ENCODE results near the gene AMPH.

AMPH gene

GRCh38 chr7:38539477-38540081 is 91.6 kb downstream of the AMPH start:
- Histone ChIP-seq H3K27me3 (ENCODE audit: control insufficient read depth in 1 of 2, insufficient read depth in 2 of 2, low read length in 2 of 2) (no peaks in the 10 kb centered on the region), H3K4me3 (ENCODE audit: low read length in 2 of 2) (no peak overlapping the region), H3K36me3 (ENCODE audit: control insufficient read depth in 2 of 2, insufficient read depth in 2 of 2, low read length in 2 of 2) (no peaks in the 10 kb centered on the region), H3K27ac (ENCODE audit: low read length) (no peak overlapping the region), H3K9ac (ENCODE audit: low read length in 2 of 2) (no peak overlapping the region), H3K9me3 (ENCODE audit: control insufficient read depth in 2 of 2, low read length in 2 of 2) (no peaks in the 10 kb centered on the region), H3K4me1 (ENCODE audit: control insufficient read depth, insufficient read depth, low read length) (no peaks in the 10 kb centered on the region)

GRCh38 chr7:38535073-38535472 is 96.1 kb downstream of the AMPH start:
- Histone ChIP-seq H3K27me3 (ENCODE audit: control insufficient read depth in 1 of 2, insufficient read depth in 2 of 2, low read length in 2 of 2) (no peaks in the 10 kb centered on the region), H3K9ac (ENCODE audit: low read length in 2 of 2) (no peak overlapping the region), H3K36me3 (ENCODE audit: control insufficient read depth in 2 of 2, insufficient read depth in 2 of 2, low read length in 2 of 2) (no peaks in the 10 kb centered on the region), H3K27ac (ENCODE audit: low read length) (no peak overlapping the region), H3K4me1 (ENCODE audit: control insufficient read depth, insufficient read depth, low read length) (no peaks in the 10 kb centered on the region), H3K4me3 (ENCODE audit: low read length in 2 of 2) (no peak overlapping the region), H3K9me3 (ENCODE audit: control insufficient read depth in 2 of 2, low read length in 2 of 2) (no peaks in the 10 kb centered on the region)

GRCh38 chr7:38525857-38526256 is 105.3 kb downstream of the AMPH start:
- no peak overlapping the region for H3K4me3 ChIP-seq (ENCODE audit: low read length in 2 of 2)
- H3K27me3 ChIP-seq (ENCODE audit: control insufficient read depth in 1 of 2, insufficient read depth in 2 of 2, low read length in 2 of 2) = no peaks in the 10 kb centered on the region
- H3K9me3 ChIP-seq (ENCODE audit: control insufficient read depth in 2 of 2, low read length in 2 of 2) = no peaks in the 10 kb centered on the region
- H3K4me1 ChIP-seq (ENCODE audit: control insufficient read depth, insufficient read depth, low read length) = no peaks in the 10 kb centered on the region
- H3K9ac ChIP-seq (ENCODE audit: low read length in 2 of 2) = no peak overlapping the region
- H3K27ac ChIP-seq (ENCODE audit: low read length) = no peak overlapping the region
- no peaks in the 10 kb centered on the region for H3K36me3 ChIP-seq (ENCODE audit: control insufficient read depth in 2 of 2, insufficient read depth in 2 of 2, low read length in 2 of 2)

GRCh38 chr7:38524786-38525185 is 106.4 kb downstream of the AMPH start:
- no peak overlapping the region for H3K9ac ChIP-seq (ENCODE audit: low read length in 2 of 2)
- H3K4me3 ChIP-seq (ENCODE audit: low read length in 2 of 2) = no peak overlapping the region
- no peaks in the 10 kb centered on the region for H3K4me1 ChIP-seq (ENCODE audit: control insufficient read depth, insufficient read depth, low read length)
- H3K27me3 ChIP-seq (ENCODE audit: control insufficient read depth in 1 of 2, insufficient read depth in 2 of 2, low read length in 2 of 2) = no peaks in the 10 kb centered on the region
- no peaks in the 10 kb centered on the region for H3K36me3 ChIP-seq (ENCODE audit: control insufficient read depth in 2 of 2, insufficient read depth in 2 of 2, low read length in 2 of 2)
- no peaks in the 10 kb centered on the region for H3K9me3 ChIP-seq (ENCODE audit: control insufficient read depth in 2 of 2, low read length in 2 of 2)
- H3K27ac ChIP-seq (ENCODE audit: low read length) = no peak overlapping the region

- Histone ChIP-seq H3K9me3 (ENCODE audit: control insufficient read depth in 2 of 2, low read length in 2 of 2) (peaks cover 2 to 8% of the 10 kb centered on the region in 2 donors), H3K4me1 (ENCODE audit: control insufficient read depth, insufficient read depth, low read length) (no peaks in the 10 kb centered on the region), H3K4me3 (ENCODE audit: low read length in 2 of 2) (no peak overlapping the region), H3K27me3 (ENCODE audit: control insufficient read depth in 1 of 2, insufficient read depth in 2 of 2, low read length in 2 of 2) (no peaks in the 10 kb centered on the region), H3K36me3 (ENCODE audit: control insufficient read depth in 2 of 2, insufficient read depth in 2 of 2, low read length in 2 of 2) (no peaks in the 10 kb centered on the region), H3K9ac (ENCODE audit: low read length in 2 of 2) (no peak overlapping the region), H3K27ac (ENCODE audit: low read length) (no peak overlapping the region)
Observed at GRCh38 chr7:38520741-38521140, 110.4 kb downstream of the AMPH start.

GRCh38 chr7:38518541-38518940 is 112.6 kb downstream of the AMPH start:
- Histone ChIP-seq H3K36me3 (ENCODE audit: control insufficient read depth in 2 of 2, insufficient read depth in 2 of 2, low read length in 2 of 2) (no peaks in the 10 kb centered on the region), H3K4me1 (ENCODE audit: control insufficient read depth, insufficient read depth, low read length) (no peaks in the 10 kb centered on the region), H3K9me3 (ENCODE audit: control insufficient read depth in 2 of 2, low read length in 2 of 2) (peaks cover 2 to 8% of the 10 kb centered on the region in 2 donors), H3K9ac (ENCODE audit: low read length in 2 of 2) (no peak overlapping the region), H3K27me3 (ENCODE audit: control insufficient read depth in 1 of 2, insufficient read depth in 2 of 2, low read length in 2 of 2) (no peaks in the 10 kb centered on the region), H3K4me3 (ENCODE audit: low read length in 2 of 2) (no peak overlapping the region), H3K27ac (ENCODE audit: low read length) (no peak overlapping the region)

GRCh38 chr7:38512704-38513103 is 118.5 kb downstream of the AMPH start:
- Histone ChIP-seq H3K27me3 (ENCODE audit: control insufficient read depth in 1 of 2, insufficient read depth in 2 of 2, low read length in 2 of 2) (no peaks in the 10 kb centered on the region), H3K4me3 (ENCODE audit: low read length in 2 of 2) (no peak overlapping the region), H3K4me1 (ENCODE audit: control insufficient read depth, insufficient read depth, low read length) (no peaks in the 10 kb centered on the region), H3K36me3 (ENCODE audit: control insufficient read depth in 2 of 2, insufficient read depth in 2 of 2, low read length in 2 of 2) (no peaks in the 10 kb centered on the region), H3K27ac (ENCODE audit: low read length) (no peak overlapping the region), H3K9me3 (ENCODE audit: control insufficient read depth in 2 of 2, low read length in 2 of 2) (peaks cover 0 to 8% of the 10 kb centered on the region in 2 donors), H3K9ac (ENCODE audit: low read length in 2 of 2) (no peak overlapping the region)

- H3K27ac ChIP-seq (ENCODE audit: low read length) = no peak overlapping the region
- H3K36me3 ChIP-seq (ENCODE audit: control insufficient read depth in 2 of 2, insufficient read depth in 2 of 2, low read length in 2 of 2) = no peaks in the 10 kb centered on the region
- no peak overlapping the region for H3K9ac ChIP-seq (ENCODE audit: low read length in 2 of 2)
- peaks cover 0 to 8% of the 10 kb centered on the region in 2 donors for H3K9me3 ChIP-seq (ENCODE audit: control insufficient read depth in 2 of 2, low read length in 2 of 2)
- H3K4me3 ChIP-seq (ENCODE audit: low read length in 2 of 2) = no peak overlapping the region
- H3K4me1 ChIP-seq (ENCODE audit: control insufficient read depth, insufficient read depth, low read length) = no peaks in the 10 kb centered on the region
- no peaks in the 10 kb centered on the region for H3K27me3 ChIP-seq (ENCODE audit: control insufficient read depth in 1 of 2, insufficient read depth in 2 of 2, low read length in 2 of 2)
Observed at GRCh38 chr7:38512291-38512690, 118.9 kb downstream of the AMPH start.

- Histone ChIP-seq H3K9ac (ENCODE audit: low read length in 2 of 2) (no peak overlapping the region), H3K4me3 (ENCODE audit: low read length in 2 of 2) (no peak overlapping the region), H3K9me3 (ENCODE audit: control insufficient read depth in 2 of 2, low read length in 2 of 2) (no peaks in the 10 kb centered on the region), H3K27ac (ENCODE audit: low read length) (no peak overlapping the region), H3K4me1 (ENCODE audit: control insufficient read depth, insufficient read depth, low read length) (no peaks in the 10 kb centered on the region), H3K36me3 (ENCODE audit: control insufficient read depth in 2 of 2, insufficient read depth in 2 of 2, low read length in 2 of 2) (no peaks in the 10 kb centered on the region), H3K27me3 (ENCODE audit: control insufficient read depth in 1 of 2, insufficient read depth in 2 of 2, low read length in 2 of 2) (no peaks in the 10 kb centered on the region)
Observed at GRCh38 chr7:38507384-38507783, 123.8 kb downstream of the AMPH start.

- H3K36me3 ChIP-seq (ENCODE audit: control insufficient read depth in 2 of 2, insufficient read depth in 2 of 2, low read length in 2 of 2) = no peaks in the 10 kb centered on the region
- H3K27me3 ChIP-seq (ENCODE audit: control insufficient read depth in 1 of 2, insufficient read depth in 2 of 2, low read length in 2 of 2) = no peaks in the 10 kb centered on the region
- no peak overlapping the region for H3K27ac ChIP-seq (ENCODE audit: low read length)
Observed at GRCh38 chr7:38506756-38507155, 124.4 kb downstream of the AMPH start.

GRCh38 chr7:38506004-38506403 is 125.2 kb downstream of the AMPH start:
- H3K4me1 ChIP-seq (ENCODE audit: control insufficient read depth, insufficient read depth, low read length) = no peaks in the 10 kb centered on the region
- no peaks in the 10 kb centered on the region for H3K27me3 ChIP-seq (ENCODE audit: control insufficient read depth in 1 of 2, insufficient read depth in 2 of 2, low read length in 2 of 2)
- no peaks in the 10 kb centered on the region for H3K9me3 ChIP-seq (ENCODE audit: control insufficient read depth in 2 of 2, low read length in 2 of 2)
- no peak overlapping the region for H3K4me3 ChIP-seq (ENCODE audit: low read length in 2 of 2)
- H3K36me3 ChIP-seq (ENCODE audit: control insufficient read depth in 2 of 2, insufficient read depth in 2 of 2, low read length in 2 of 2) = no peaks in the 10 kb centered on the region
- H3K9ac ChIP-seq (ENCODE audit: low read length in 2 of 2) = no peak overlapping the region
- H3K27ac ChIP-seq (ENCODE audit: low read length) = no peak overlapping the region

More at GRCh38 chr7:38506756-38507155, 124.4 kb downstream of the AMPH start:
- Histone ChIP-seq H3K4me3 (ENCODE audit: low read length in 2 of 2) (no peak overlapping the region), H3K9ac (ENCODE audit: low read length in 2 of 2) (no peak overlapping the region), H3K4me1 (ENCODE audit: control insufficient read depth, insufficient read depth, low read length) (no peaks in the 10 kb centered on the region), H3K9me3 (ENCODE audit: control insufficient read depth in 2 of 2, low read length in 2 of 2) (no peaks in the 10 kb centered on the region)
